ENCODE measurements around the gene DYNC1I1.

GRCh38 chr7:95772771-95773581 lies 622 bp downstream of the DYNC1I1 start:
- TF ChIP-seq EZH2 (IDR thresholded peaks at IDR 0.05; ENCODE audit: insufficient read depth, poor library complexity, severe bottlenecking), result no peak
- TF ChIP-seq EZH2phosphoT487 (IDR thresholded peaks at IDR 0.05; ENCODE audit: insufficient read depth, low read depth), result no peak
